GM23248 (cell line): ENCODE results near the gene COL7A1.

Experiments used
- EZH2 ChIP-seq: fragments of 200-600 bp; sonication (generic); IDR thresholded peaks from 2 replicates; pipeline ENCODE4 v1.6.1; 2018; ENCODE audit warnings: antibody characterized with exemption, mild to moderate bottlenecking; ENCODE audit not compliant: insufficient read depth, poor library complexity, severe bottlenecking
- EZH2phosphoT487 ChIP-seq: fragments of 200-600 bp; sonication (generic); IDR thresholded peaks from 2 replicates; pipeline ENCODE4 v1.6.1; 2018; ENCODE audit warnings: antibody characterized with exemption, moderate library complexity, mild to moderate bottlenecking, low read depth; ENCODE audit not compliant: insufficient read depth

GRCh38 chr3:48599509-48600285 is 4.6 kb upstream of the COL7A1 start:
- TF ChIP-seq EZH2 (no peak), EZH2phosphoT487 (no peak)
